K562 (cell line): ENCODE measurements around the gene ASIC5. TPM values are rescaled to one million over a fixed set of nuclear protein-coding genes. Genes with fewer than 3 reads are reported as not detected.

Experiments used
- ATAC-seq: fragments of 200-7000 bp; cut with Tn5 transposase; 3 replicates; pipeline ENCODE4 v1.9.1; 2020; ENCODE audit warnings: moderate library complexity
- BruUV-seq: library from RNA; stranded (reverse); fragments of 400-500 nt; replicated peaks from 2 replicates; lab custom pipeline; 2021; lab: Mats Ljungman, UMichigan
- CTCF ChIA-PET: fragments of 300-600 bp; formaldehyde crosslinking; extraction: SDS; loops from one replicate; lab custom pipeline; 2021; ENCODE audit warnings: low intra/inter-chr PET ratio; lab: Yijun Ruan, JAX
- POLR2A ChIA-PET: fragments of 300-600, 350-650 bp; sonication (Branson Sonifier 250); formaldehyde crosslinking; extraction: SDS; loops from one replicate; lab custom pipeline; 2021; ENCODE audit warnings: antibody characterized with exemption, inconsistent platforms; lab: Yijun Ruan, JAX
- DNase-seq, 4 experiments: peaks; one replicate each; pipeline versions ENCODE4 v3.0.0 to v3.0.0-alpha.2; 2011 to 2018; ENCODE audit warnings: low spot score in 3 of 4, mixed read lengths in 3 of 4; ENCODE audit errors: extremely low read depth in 1 of 4
- FAIRE-seq: peaks from 2 replicates; lab custom pipeline; 2011; peaks lifted over from hg19 to GRCh38; lab: Jason Lieb, UNC
- H2AFZ ChIP-seq: 2 replicates; pipeline ENCODE4 v1.6.0; 2011; ENCODE audit warnings: low read depth, low read length, control low read depth, inconsistent platforms
- H3K27ac ChIP-seq: fragments of 200-600 bp; 3 replicates; pipeline ENCODE4 v1.8.0; 2011; ENCODE audit warnings: low read depth, mild to moderate bottlenecking, control low read depth, inconsistent platforms, low read length, moderate library complexity, mixed read lengths; ENCODE audit errors: extremely low read depth
- H3K27me3 ChIP-seq, 2 experiments: fragments of 300-600 bp in 1 of 2; 2 replicates in 1 of 2; 3 replicates in 1 of 2; pipeline versions ENCODE4 v1.6.0 to v1.8.0; 2011; ENCODE audit warnings: inconsistent platforms in 2 of 2, low read length in 2 of 2, mild to moderate bottlenecking in 1 of 2, mixed read lengths in 1 of 2, moderate library complexity in 1 of 2; ENCODE audit not compliant: control insufficient read depth in 2 of 2, insufficient read depth in 2 of 2
- H3K36me3 ChIP-seq: fragments of 300-600 bp; 3 replicates; pipeline ENCODE4 v1.8.0; 2011; ENCODE audit warnings: mild to moderate bottlenecking, low read length, inconsistent platforms; ENCODE audit not compliant: control insufficient read depth, insufficient read depth
- H3K4me1 ChIP-seq, 2 experiments: fragments of 200-600 bp in 1 of 2; replicated peaks in 1 of 2; 2 replicates in 1 of 2; 3 replicates in 1 of 2; pipeline versions ENCODE4 v1.5.1 to v1.8.0; 2011; ENCODE audit warnings: inconsistent platforms in 2 of 2, low read length in 2 of 2, mild to moderate bottlenecking in 1 of 2, mixed read lengths in 1 of 2, moderate library complexity in 1 of 2; ENCODE audit not compliant: control insufficient read depth in 2 of 2, insufficient read depth in 2 of 2
- H3K4me2 ChIP-seq: 2 replicates; pipeline ENCODE4 v1.6.1; 2011; ENCODE audit warnings: low read length, control low read depth, inconsistent platforms, mixed read lengths; ENCODE audit not compliant: insufficient read depth
- H3K4me3 ChIP-seq: fragments of 200-600 bp; sonication (generic), shearing (Covaris generic); 2 replicates; pipeline ENCODE4 v1.5.1; 2016; ENCODE audit warnings: control low read depth, inconsistent platforms
- H3K79me2 ChIP-seq: fragments of 200-600 bp; 3 replicates; pipeline ENCODE4 v1.8.0; 2011; ENCODE audit warnings: low read length, inconsistent platforms; ENCODE audit not compliant: control insufficient read depth, insufficient read depth
- H3K9ac ChIP-seq, 2 experiments: 2 replicates each; pipeline versions ENCODE4 v1.6.0 to v1.6.1; 2011; ENCODE audit warnings: low read depth in 2 of 2, low read length in 2 of 2, control low read depth in 1 of 2, inconsistent platforms in 1 of 2, mild to moderate bottlenecking in 1 of 2, mixed read lengths in 1 of 2; ENCODE audit not compliant: insufficient read depth in 1 of 2
- H3K9me1 ChIP-seq: one replicate; pipeline ENCODE4 v1.6.0; 2011; ENCODE audit warnings: inconsistent platforms, mild to moderate bottlenecking, low read length, moderate library complexity; ENCODE audit not compliant: control insufficient read depth, insufficient read depth
- H3K9me3 ChIP-seq: replicated peaks from 2 replicates; pipeline ENCODE4 v1.5.1; 2011; ENCODE audit warnings: low read depth, low read length, inconsistent platforms; ENCODE audit not compliant: control insufficient read depth, insufficient read depth
- H4K20me1 ChIP-seq: replicated peaks from 2 replicates; pipeline ENCODE4 v1.6.1; 2011; ENCODE audit warnings: low read length, inconsistent platforms, mixed read lengths; ENCODE audit not compliant: control insufficient read depth, insufficient read depth
- CCNT2 ChIP-seq: IDR thresholded peaks from 2 replicates; pipeline ENCODE4 v1.6.1; 2011; ENCODE audit warnings: borderline replicate concordance, low read depth, mild to moderate bottlenecking, moderate library complexity, mixed read lengths, low read length; ENCODE audit not compliant: insufficient read length; ENCODE audit errors: extremely low read depth
- CHCHD3 ChIP-seq: fragments of 250-450 bp; sonication (Bioruptor Pico); IDR thresholded peaks from 2 replicates; pipeline ENCODE4 v2.1.2; 2022; ENCODE audit warnings: mild to moderate bottlenecking
- KAT8 ChIP-seq: fragments of 450-650 bp; IDR thresholded peaks from 2 replicates; pipeline ENCODE4 v1.6.1; 2016; ENCODE audit warnings: low read depth, mild to moderate bottlenecking
- MTA2 ChIP-seq: fragments of 450-650 bp; IDR thresholded peaks from 2 replicates; pipeline ENCODE4 v1.6.1; 2016; ENCODE audit warnings: low read depth
- NR3C1 ChIP-seq: sonication (generic); formaldehyde crosslinking; IDR thresholded peaks from 2 replicates; pipeline ENCODE4 v1.8.1; 2022; ENCODE audit warnings: missing genetic modification reagents
- PRPF4 ChIP-seq: fragments of 200-400 bp; formaldehyde crosslinking; IDR thresholded peaks from one replicate; pipeline ENCODE4 v1.6.1; 2017; ENCODE audit warnings: low read length, low read depth, mild to moderate bottlenecking; ENCODE audit not compliant: insufficient read depth, poor library complexity, severe bottlenecking
- SIX5 ChIP-seq, 2 experiments: IDR thresholded peaks; 2 replicates each; pipeline ENCODE4 v1.6.1; 2011; ENCODE audit warnings: low read length in 2 of 2, borderline replicate concordance in 1 of 2, low read depth in 1 of 2, mild to moderate bottlenecking in 1 of 2, moderate library complexity in 1 of 2; ENCODE audit not compliant: insufficient read depth in 1 of 2
- ZNF212 ChIP-seq: fragments of 450-650 bp; formaldehyde crosslinking; IDR thresholded peaks from 2 replicates; pipeline ENCODE4 v1.4.0; 2020; ENCODE audit warnings: mild to moderate bottlenecking
- whole genome bisulfite sequencing: fragments of 100-300 bp; shearing (Covaris generic); methylation state at CpG from one replicate; pipeline ENCODE4 v1.1.6; 2016; ENCODE audit warnings: low coverage, mixed read lengths; ENCODE audit not compliant: insufficient coverage; ENCODE audit errors: missing lambda C conversion rate; 5-methylcytosine and 5-hydroxymethylcytosine counted together
- in situ Hi-C: fragments of 300-500 bp; cut with MboI; formaldehyde crosslinking; loops from 4 replicates; pipeline ENCODE4 v1.15.0; 2018; ENCODE audit warnings: inconsistent platforms, mixed read lengths
- intact Hi-C: fragments of 100-400 bp; cut with micrococcal nuclease; formaldehyde crosslinking; loops from 2 replicates; pipeline ENCODE4 v1.14.2; 2022
- polyA plus RNA-seq, 8 experiments: library from polyadenylated mRNA; depleted of rRNA in 4 of 8; stranded (reverse) in 5 of 8; unstranded in 3 of 8; fragments of >200 nt; fragmentation: Nextera tagmentation in 2 of 8; fragmentation: Illumina TruSeq in 1 of 8; extraction: Ambion mirVana in 2 of 8; extraction: Trizol in 1 of 8; gene quantifications; 2 replicates each; pipeline versions ENCODE4 v1.2.1 to v1.2.3, GENCODE V29; 2011 to 2014; ENCODE audit warnings: inconsistent platforms in 1 of 8, missing spikeins in 1 of 8
- total RNA-seq, 7 experiments: library from RNA; depleted of rRNA in 6 of 7; stranded (reverse); fragments of >200 nt in 6 of 7; fragmentation: Illumina TruSeq in 2 of 7; extraction: Trizol in 2 of 7; gene quantifications; 2 replicates each; pipeline versions ENCODE4 v1.2.1 to v1.2.3, GENCODE V29; 2011 to 2021; ENCODE audit warnings: low replicate concordance in 1 of 7

ASIC5 gene
- total and polyA plus RNA-seq, 9 of the 15 experiments (the other 6 are each of a cell fraction or from before 2014, with no cell fraction given) = not detected

DNA sequence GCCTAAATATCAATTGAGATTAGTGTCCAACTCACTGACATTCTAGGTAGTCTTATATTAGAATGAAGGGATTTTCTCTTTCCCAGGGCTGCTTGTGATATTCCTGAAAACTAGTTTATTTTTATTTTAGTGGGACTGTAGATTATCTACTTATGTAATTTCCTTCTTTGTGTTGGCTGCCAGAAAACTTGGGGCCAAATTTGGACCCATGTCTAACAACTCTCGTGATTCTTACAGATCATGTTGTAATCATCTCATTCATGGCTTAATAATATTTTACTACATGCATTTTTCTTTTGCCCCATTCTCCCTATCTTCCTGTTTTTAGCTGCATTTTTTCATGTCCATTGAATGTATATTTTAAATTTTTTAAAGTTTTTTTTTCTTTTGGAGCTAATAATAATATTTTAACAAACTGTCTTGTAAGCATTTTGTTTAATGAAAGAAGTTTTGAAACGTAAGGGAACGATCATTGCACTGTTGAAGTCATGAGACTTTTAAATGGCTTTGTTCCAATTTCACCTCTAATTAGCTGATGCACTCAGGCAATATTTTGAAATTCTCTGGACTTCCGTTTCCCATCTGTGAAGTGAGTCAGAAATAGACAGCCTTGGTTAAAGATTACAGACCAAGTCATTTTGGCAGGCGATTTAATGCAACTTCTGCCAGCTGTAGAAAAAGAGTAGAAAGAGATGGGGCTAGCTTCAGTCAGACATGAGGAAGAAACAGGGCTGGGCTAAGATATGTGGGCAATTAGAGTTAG lies 23.1 kb upstream of the ASIC5 start:
- Histone ChIP-seq H3K9me3 (no peaks in the 10 kb centered on the region), H3K4me3 (no peak overlapping the region), H3K36me3 (no peaks in the 10 kb centered on the region), H3K27me3 (no peaks in the 10 kb centered on the region), H3K27ac (no peak overlapping the region), H3K9me1 (no peaks in the 10 kb centered on the region), H3K79me2 (no peaks in the 10 kb centered on the region), H3K4me2 (no peak overlapping the region), H4K20me1 (no peaks in the 10 kb centered on the region), H2AFZ (no peak overlapping the region), H3K4me1 (no peaks in the 10 kb centered on the region), H3K9ac (no peak overlapping the region)
- no TSS peak for BruUV-seq
- intact Hi-C loops = no loop called here
- TF ChIP-seq SIX5 (IDR thresholded peaks at IDR 0.05; ENCODE audit: borderline replicate concordance in 1 of 2, insufficient read depth in 1 of 2, low read depth in 1 of 2, low read length in 2 of 2) = no peak
- no peak for TF ChIP-seq KAT8
- TF ChIP-seq MTA2 = no peak
- no peak for TF ChIP-seq ZNF212
- no peak for TF ChIP-seq CHCHD3 (CRISPR knock-in tag)
- no peak for TF ChIP-seq CCNT2
- no peak for TF ChIP-seq PRPF4
- TF ChIP-seq NR3C1 (CRISPR knock-in tag) = no peak
- DNase-seq (no peak), ATAC-seq (no peak), FAIRE-seq (no peak)
- ChIA-PET CTCF (no interaction called here), POLR2A (no interaction called here)
- WGBS = 2% methylated on average over 5 of the region's 5 CpGs
- in situ Hi-C loops = no loop called here
